HG03039 (cell line): Measurements from ENCODE around the gene MRGPRF.
"Not testable (repeated sequence)": the region's sequence is repeated elsewhere in the genome, so short reads cannot be mapped to it uniquely, and the experiment has no call there.

Source experiments
- ATAC-seq: cut with Tn5 transposase; IDR thresholded peaks from one replicate; pipeline ENCODE4 v1.9.1; 2021; ENCODE audit warnings: mild to moderate bottlenecking, moderate library complexity; ENCODE audit not compliant: unreplicated experiment

MRGPRF gene

GRCh38 chr11:68992743-68993255, 20.2 kb downstream of the MRGPRF start:
- ATAC-seq, result no peak

- no peak for ATAC-seq
Observed at GRCh38 chr11:68990995-68991780, 21.9 kb downstream of the MRGPRF start.

- no peak for ATAC-seq
Observed at GRCh38 chr11:68989936-68990606, 23.0 kb downstream of the MRGPRF start.

GRCh38 chr11:68988491-68988890, 24.6 kb downstream of the MRGPRF start:
- ATAC-seq, result no peak

- ATAC-seq, result no peak
Observed at GRCh38 chr11:68987211-68987610, 25.8 kb downstream of the MRGPRF start.

- ATAC-seq, result no peak
Observed at GRCh38 chr11:68983801-68984200, 29.2 kb downstream of the MRGPRF start.

- ATAC-seq, result no peak
Observed at GRCh38 chr11:68982134-68982533, 30.9 kb downstream of the MRGPRF start.

- no peak for ATAC-seq
Observed at GRCh38 chr11:68980776-68981065, 32.3 kb downstream of the MRGPRF start, which contains the start of gene MRGPRD. TSS of gene MRGPRD (minus strand) at chr11:68980986. CDS start at chr11:68980986, 0 bp downstream.

- ATAC-seq, result no peak
Observed at GRCh38 chr11:68979931-68980775, 32.9 kb downstream of the MRGPRF start.

- no peak for ATAC-seq
Observed at GRCh38 chr11:68978931-68979594, 34.0 kb downstream of the MRGPRF start.

GRCh38 chr11:68978626-68978930, 34.5 kb downstream of the MRGPRF start:
- ATAC-seq, result no peak

GRCh38 chr11:68977781-68978625, 35.0 kb downstream of the MRGPRF start:
- no peak for ATAC-seq

GRCh38 chr11:68976563-68976962, 36.5 kb downstream of the MRGPRF start:
- no peak for ATAC-seq

- ATAC-seq, result no peak
Observed at GRCh38 chr11:68976095-68976494, 37.0 kb downstream of the MRGPRF start.

- no peak for ATAC-seq
Observed at GRCh38 chr11:68974421-68975194, 38.4 kb downstream of the MRGPRF start.

- not testable (repeated sequence) for ATAC-seq
Observed at GRCh38 chr11:68973706-68974105, 39.3 kb downstream of the MRGPRF start.

GRCh38 chr11:68973219-68973618, 39.8 kb downstream of the MRGPRF start:
- ATAC-seq, result no peak

GRCh38 chr11:68970921-68971636, 42.0 kb downstream of the MRGPRF start:
- ATAC-seq, result no peak

GRCh38 chr11:68969386-68969785, 43.7 kb downstream of the MRGPRF start:
- no peak for ATAC-seq
